MCF 10A (cell line): ENCODE data around the gene FAM20A. TPM values are rescaled to one million over a fixed set of nuclear protein-coding genes. Genes with fewer than 3 reads are reported as not detected.
A peak's percentile ranks its signal among the peaks of the same experiment; 100 is the strongest.

Experiments used
- BruUV-seq: library from RNA; stranded (reverse); fragments of 400-500 nt; replicated peaks from 2 replicates; lab custom pipeline; 2021; lab: Mats Ljungman, UMichigan
- CTCF ChIA-PET: fragments of 300-600 bp; sonication (Branson Sonifier 250); formaldehyde crosslinking; extraction: SDS; loops from one replicate; lab custom pipeline; 2021; ENCODE audit warnings: antibody characterized with exemption, inconsistent platforms; lab: Yijun Ruan, JAX
- POLR2A ChIA-PET: fragments of 300-600, 350-650 bp; sonication (Branson Sonifier 250); formaldehyde crosslinking; extraction: SDS; loops from one replicate; lab custom pipeline; 2020; ENCODE audit warnings: antibody characterized with exemption, inconsistent platforms; lab: Yijun Ruan, JAX
- DNase-seq: peaks from one replicate; pipeline ENCODE4 v3.0.0-alpha.2; 2018; ENCODE audit not compliant: unreplicated experiment
- H3K27ac Mint-ChIP-seq: one replicate; pipeline ENCODE4 v1.8.0; 2022; ENCODE audit warnings: mild to moderate bottlenecking, low read depth, mixed read lengths; ENCODE audit not compliant: unreplicated experiment
- H3K27me3 Mint-ChIP-seq: one replicate; pipeline ENCODE4 v1.8.0; 2022; ENCODE audit warnings: mixed read lengths; ENCODE audit not compliant: insufficient read depth, unreplicated experiment
- H3K36me3 Mint-ChIP-seq: one replicate; pipeline ENCODE4 v1.8.0; 2022; ENCODE audit warnings: mild to moderate bottlenecking, moderate library complexity, mixed read lengths; ENCODE audit not compliant: insufficient read depth, unreplicated experiment
- H3K4me1 Mint-ChIP-seq: one replicate; pipeline ENCODE4 v1.8.0; 2022; ENCODE audit warnings: mixed read lengths; ENCODE audit not compliant: insufficient read depth, unreplicated experiment
- H3K4me3 Mint-ChIP-seq: one replicate; pipeline ENCODE4 v1.8.0; 2022; ENCODE audit warnings: mild to moderate bottlenecking, moderate library complexity, mixed read lengths; ENCODE audit not compliant: unreplicated experiment
- H3K9me3 Mint-ChIP-seq: one replicate; pipeline ENCODE4 v1.8.0; 2022; ENCODE audit warnings: mixed read lengths; ENCODE audit not compliant: unreplicated experiment
- intact Hi-C: fragments of 100-400 bp; cut with micrococcal nuclease; formaldehyde crosslinking; loops from 2 replicates; pipeline ENCODE4 v1.14.1; 2022
- total RNA-seq: library from RNA; stranded (reverse); gene quantifications from 2 replicates; pipeline ENCODE4 v1.2.3, GENCODE V29; 2022
- TF ChIP-seq, protein P1 (sequence below): fragments of 200-600 bp; IDR thresholded peaks from one replicate; pipeline ENCODE4 v1.8.0; 2022; ENCODE audit warnings: antibody characterized with exemption, mild to moderate bottlenecking; ENCODE audit not compliant: unreplicated experiment

FAM20A gene
- total RNA-seq, 1 experiment from 2014 or later = not detected

- POLR2A ChIA-PET = interaction anchor here (0.6 to 2.6 kb wide), 6 partner anchors 11 to 769 kb away, joined by 3 to 11 read pairs (median 4); partner anchors contain the start of genes PRKAR1A and WIPI1
- Mint-ChIP-seq H3K4me3 (peak overlapping the region; percentile 29), H3K4me1 (peaks cover 14% of the 10 kb centered on the region), H3K36me3 (no peaks in the 10 kb centered on the region), H3K27ac (no peak overlapping the region), H3K9me3 (no peaks in the 10 kb centered on the region), H3K27me3 (peaks cover 4% of the 10 kb centered on the region)
- BruUV-seq = no TSS peak
- CTCF ChIA-PET = interaction anchor here (0.8 to 2.2 kb wide), 2 partner anchors 9 to 25 kb away, joined by 3 to 10 read pairs; no protein-coding TSS in a partner anchor
- peak; percentile 87 for DNase-seq
- TF ChIP-seq, protein P1, sequence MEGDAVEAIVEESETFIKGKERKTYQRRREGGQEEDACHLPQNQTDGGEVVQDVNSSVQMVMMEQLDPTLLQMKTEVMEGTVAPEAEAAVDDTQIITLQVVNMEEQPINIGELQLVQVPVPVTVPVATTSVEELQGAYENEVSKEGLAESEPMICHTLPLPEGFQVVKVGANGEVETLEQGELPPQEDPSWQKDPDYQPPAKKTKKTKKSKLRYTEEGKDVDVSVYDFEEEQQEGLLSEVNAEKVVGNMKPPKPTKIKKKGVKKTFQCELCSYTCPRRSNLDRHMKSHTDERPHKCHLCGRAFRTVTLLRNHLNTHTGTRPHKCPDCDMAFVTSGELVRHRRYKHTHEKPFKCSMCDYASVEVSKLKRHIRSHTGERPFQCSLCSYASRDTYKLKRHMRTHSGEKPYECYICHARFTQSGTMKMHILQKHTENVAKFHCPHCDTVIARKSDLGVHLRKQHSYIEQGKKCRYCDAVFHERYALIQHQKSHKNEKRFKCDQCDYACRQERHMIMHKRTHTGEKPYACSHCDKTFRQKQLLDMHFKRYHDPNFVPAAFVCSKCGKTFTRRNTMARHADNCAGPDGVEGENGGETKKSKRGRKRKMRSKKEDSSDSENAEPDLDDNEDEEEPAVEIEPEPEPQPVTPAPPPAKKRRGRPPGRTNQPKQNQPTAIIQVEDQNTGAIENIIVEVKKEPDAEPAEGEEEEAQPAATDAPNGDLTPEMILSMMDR = no peak
- intact Hi-C loops = no loop called here
Observed at GRCh38 chr17:68491381-68492231, 109.6 kb downstream of the FAM20A start.

- no peak overlapping the region for H3K4me3 Mint-ChIP-seq
- BruUV-seq = no TSS peak
- intact Hi-C loops = no loop called here
- ChIA-PET CTCF (interaction anchor here (0.7 to 1.2 kb wide), 2 partner anchors 23 to 939 kb away, joined by 3 read pairs; no protein-coding TSS in a partner anchor), POLR2A (interaction anchor here (0.8 kb wide), 1 partner anchor 22 kb away, joined by 3 read pairs; the partner anchor contains the start of gene PRKAR1A)
- no peaks in the 10 kb centered on the region for H3K36me3 Mint-ChIP-seq
- TF ChIP-seq, protein P1 = no peak
- peaks cover 21% of the 10 kb centered on the region for H3K27me3 Mint-ChIP-seq
- DNase-seq = no peak
- H3K9me3 Mint-ChIP-seq = no peaks in the 10 kb centered on the region
- no peak overlapping the region for H3K27ac Mint-ChIP-seq
- peaks cover 14% of the 10 kb centered on the region for H3K4me1 Mint-ChIP-seq
Observed at GRCh38 chr17:68489919-68490318, 111.2 kb downstream of the FAM20A start.

Other genes starting within 250 kb of the FAM20A start
- gene WIPI1, start 143.9 kb downstream of the FAM20A start, total RNA-seq = 38.4 and 75.6 TPM in 2 replicates
- 264 and 271 TPM in 2 replicates for gene PRKAR1A, start 88.9 kb downstream of the FAM20A start, total RNA-seq